OCI-LY3 (cell line): ENCODE measurements around the gene TSEN54.

ENCODE experiments used
- EZH2phosphoT487 ChIP-seq: fragments of 200-600 bp; shearing (Covaris generic); IDR thresholded peaks from 2 replicates; pipeline ENCODE4 v1.6.1; 2018; ENCODE audit warnings: antibody characterized with exemption, mixed run types, low read depth
- TF ChIP-seq, protein P1 (sequence below): fragments of 200-600, 300-600 bp; sonication (generic); IDR thresholded peaks from 2 replicates; pipeline ENCODE4 v1.5.1; 2014; ENCODE audit warnings: antibody characterized with exemption, low read length, low read depth

DNA sequence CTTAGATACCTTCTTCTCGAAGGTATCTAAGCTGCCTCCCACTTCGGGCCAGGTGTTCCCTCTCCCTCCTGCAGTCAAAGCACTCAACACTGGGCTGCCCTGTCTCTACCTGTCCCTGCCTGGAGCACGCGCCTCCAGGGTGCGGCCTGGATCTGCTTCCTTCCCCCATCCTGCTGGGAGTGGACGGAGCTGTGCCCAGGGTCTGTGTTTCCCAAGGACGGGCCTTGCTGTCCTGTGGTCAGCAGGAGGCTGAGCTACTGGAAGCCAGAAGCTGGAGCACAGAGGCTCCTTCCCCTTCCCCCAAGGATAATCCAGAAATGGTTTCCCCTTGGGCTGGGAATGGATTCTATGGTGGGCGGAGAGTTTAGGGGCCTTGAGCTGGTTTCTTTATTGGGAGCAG, 25.9 kb downstream of the TSEN54 start:
- TF ChIP-seq, protein P1, sequence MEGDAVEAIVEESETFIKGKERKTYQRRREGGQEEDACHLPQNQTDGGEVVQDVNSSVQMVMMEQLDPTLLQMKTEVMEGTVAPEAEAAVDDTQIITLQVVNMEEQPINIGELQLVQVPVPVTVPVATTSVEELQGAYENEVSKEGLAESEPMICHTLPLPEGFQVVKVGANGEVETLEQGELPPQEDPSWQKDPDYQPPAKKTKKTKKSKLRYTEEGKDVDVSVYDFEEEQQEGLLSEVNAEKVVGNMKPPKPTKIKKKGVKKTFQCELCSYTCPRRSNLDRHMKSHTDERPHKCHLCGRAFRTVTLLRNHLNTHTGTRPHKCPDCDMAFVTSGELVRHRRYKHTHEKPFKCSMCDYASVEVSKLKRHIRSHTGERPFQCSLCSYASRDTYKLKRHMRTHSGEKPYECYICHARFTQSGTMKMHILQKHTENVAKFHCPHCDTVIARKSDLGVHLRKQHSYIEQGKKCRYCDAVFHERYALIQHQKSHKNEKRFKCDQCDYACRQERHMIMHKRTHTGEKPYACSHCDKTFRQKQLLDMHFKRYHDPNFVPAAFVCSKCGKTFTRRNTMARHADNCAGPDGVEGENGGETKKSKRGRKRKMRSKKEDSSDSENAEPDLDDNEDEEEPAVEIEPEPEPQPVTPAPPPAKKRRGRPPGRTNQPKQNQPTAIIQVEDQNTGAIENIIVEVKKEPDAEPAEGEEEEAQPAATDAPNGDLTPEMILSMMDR, result no peak
- TF ChIP-seq EZH2phosphoT487, result no peak
